Stimulated activated CD8-positive, alpha-beta memory T cell treated with anti-CD3 and anti-CD28 coated beads, Interleukin-15, amount 100 ng/mL, for 1 hour (primary cell): Measurements from ENCODE around the gene PRMT2.

Source experiments
- DNase-seq: peaks from one replicate; pipeline ENCODE4 v3.0.0-alpha.2; 2020; ENCODE audit warnings: low read depth

Gene PRMT2

DNA sequence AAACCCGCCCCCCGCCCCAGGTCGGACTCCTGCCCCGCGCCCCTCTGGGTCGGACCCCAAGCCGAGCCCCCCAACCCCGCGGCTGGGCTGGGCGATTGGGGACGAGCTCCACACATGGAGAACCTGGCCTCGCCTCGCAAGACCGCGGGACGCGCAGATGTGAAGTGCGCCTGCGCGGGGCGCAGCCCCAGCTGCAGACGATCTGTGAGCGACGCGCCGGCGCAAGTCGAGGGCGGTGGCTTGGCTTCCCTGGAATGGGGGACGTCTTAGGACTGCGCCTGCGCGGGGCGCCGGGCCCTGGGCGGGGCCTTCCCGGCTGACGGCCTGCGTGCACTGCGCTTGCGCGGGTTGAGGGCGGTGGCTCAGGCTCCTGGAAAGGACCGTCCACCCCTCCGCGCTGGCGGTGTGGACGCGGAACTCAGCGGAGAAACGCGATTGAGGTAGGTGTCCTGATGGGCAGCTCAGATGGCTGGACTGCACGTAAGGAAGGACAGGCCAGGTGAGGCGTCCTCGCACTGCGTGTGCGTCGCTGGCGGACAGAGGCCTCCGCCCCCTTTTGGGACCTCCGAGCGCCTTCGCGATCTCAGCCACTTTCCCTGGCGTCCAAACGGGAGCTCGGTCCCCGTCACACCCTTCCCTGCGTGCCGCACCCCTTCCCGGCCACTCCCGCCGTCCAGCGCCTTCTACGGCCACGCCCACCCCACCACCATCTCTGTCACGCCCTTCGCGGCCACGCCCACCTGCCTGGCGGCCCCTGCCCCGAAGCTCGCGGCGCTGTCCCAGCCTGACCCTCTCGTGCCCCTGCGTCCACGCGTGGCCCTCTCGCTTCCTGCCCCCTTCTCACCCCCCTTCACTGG lies at the start of gene PRMT2:
TSS of gene PRMT2 (plus strand) at position 351 of the 857 bp plus-strand sequence. CDS start 1,278 bp downstream, outside the sequence.
- peak; percentile 90 for DNase-seq

DNA sequence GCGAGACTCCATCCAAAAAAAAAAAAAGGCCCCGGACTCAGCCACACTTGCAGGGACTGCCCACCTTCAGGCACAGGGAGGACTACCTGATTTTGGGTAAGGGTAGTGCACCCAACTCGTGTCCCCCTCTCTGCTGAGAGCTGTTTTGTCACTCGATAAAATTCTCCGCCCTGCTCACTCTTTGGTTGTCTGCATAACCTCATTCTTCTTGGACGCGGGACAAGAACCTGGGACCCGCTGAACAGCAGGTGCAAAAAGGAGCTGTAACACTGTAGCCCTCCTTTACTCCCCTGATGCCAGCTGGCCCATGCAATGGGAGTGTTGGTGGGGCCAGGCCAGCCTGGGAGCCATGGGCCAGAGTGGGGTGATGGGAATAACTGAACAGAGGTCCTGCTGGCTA lies 41.2 kb upstream of the PRMT2 start:
- no peak for DNase-seq

DNA sequence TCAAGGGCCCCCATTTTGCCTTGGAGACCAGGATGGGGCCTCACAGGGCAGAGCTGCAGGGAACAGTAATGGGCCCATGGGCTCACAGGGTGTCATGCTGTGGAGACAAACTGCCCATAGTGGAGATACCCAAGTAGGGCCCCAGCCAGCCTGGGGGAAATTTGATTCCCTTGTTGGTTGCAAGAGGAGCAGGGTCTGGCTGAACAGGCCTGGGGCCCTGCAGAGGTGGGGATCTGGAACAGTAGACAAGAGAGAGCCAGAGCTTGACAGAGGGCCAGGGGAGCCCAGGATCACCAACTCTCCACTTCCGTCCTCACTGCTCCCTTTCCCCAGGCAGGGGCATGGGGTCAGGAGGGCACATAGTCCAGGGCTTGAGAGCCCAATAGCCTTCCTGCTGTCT lies 39.3 kb upstream of the PRMT2 start:
- no peak for DNase-seq

DNA sequence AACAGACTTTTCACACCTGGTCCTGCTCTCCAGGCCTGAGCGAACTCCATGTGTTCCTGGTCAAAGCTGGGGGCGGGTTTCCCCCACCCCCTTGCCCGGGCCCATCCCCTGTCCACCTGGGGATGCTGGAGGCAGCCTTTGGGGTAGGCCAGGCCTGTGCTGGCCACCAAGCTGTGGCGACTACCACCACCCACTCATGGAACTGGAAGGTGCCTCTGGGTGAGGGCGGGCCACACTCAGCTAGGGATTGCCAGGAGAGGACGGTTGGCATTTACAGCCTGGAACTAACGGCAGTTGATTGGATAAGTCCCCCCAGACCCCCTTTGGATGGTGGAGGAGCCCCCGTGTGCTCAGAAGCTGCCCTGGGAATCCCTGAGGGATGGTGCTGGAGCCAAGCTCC lies 38.4 kb upstream of the PRMT2 start:
- no peak for DNase-seq

DNA sequence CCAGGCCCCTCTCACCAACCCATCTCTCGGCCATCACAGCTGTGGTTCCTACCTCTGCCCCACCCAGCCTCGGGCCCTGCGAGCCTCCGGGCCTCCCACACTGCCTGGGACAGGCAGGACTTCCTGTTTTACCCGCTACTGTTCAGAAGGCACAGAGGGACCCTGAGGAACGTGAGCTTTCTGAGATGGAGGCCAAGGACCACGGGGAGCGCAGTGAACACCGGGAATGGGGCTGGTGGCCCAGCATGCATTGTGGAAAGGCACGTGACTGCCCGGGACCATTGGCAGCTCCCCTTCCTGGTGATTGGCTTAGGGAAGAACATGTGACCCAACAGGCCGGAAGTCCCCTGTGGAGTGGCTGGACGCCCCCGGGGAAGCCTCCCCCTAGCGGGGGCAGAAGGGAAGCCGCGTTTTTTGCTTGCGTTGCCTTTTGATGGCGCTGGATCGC lies 37.6 kb upstream of the PRMT2 start:
- no peak for DNase-seq

DNA sequence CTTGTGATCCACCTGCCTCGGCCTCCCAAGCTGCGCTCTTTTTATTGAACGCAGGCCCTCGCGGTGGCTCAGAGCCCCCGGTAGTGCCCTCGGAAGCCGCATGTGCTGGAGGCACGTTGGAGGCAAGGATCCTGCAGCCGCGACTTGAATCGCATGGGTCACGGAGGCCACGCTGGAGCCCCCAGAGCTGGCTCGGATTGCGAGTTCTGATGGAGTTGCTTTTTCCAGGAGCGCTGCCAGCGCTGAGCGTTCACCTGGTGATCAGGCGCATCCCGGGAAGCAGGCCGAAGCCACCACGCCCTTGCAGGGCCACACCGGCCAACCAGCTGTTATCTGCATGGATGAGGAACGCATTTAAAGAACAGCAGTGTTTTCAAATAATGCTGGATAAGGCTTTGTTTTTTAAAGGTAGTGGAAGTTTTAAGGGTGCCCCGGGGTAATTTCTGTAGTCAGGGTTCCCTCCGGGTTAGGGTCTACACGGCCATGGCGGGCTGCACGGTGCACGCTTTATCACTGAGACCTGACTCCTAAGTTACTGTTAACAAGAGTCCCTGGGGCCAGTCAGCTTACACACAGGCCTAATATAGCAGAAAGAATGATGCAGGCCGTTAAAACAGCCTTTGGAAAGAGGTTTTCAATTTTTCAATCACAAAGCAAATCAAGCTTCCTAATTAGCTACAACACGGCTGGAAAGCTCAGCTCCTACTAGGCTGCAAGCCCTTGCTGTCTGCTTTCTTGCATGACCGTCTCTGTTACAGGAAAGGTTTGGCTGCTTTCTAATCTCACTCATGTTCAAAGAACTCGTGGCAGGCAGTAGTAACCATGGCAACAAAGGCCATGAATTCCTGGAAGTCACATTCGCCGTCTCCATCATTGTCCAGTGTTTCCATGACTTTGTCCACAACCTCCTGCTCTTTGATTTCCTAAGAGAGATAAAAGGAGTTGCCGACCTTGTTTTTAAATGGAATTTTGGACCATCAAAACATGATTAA lies 36.6 kb upstream of the PRMT2 start:
- DNase-seq, result no peak

DNA sequence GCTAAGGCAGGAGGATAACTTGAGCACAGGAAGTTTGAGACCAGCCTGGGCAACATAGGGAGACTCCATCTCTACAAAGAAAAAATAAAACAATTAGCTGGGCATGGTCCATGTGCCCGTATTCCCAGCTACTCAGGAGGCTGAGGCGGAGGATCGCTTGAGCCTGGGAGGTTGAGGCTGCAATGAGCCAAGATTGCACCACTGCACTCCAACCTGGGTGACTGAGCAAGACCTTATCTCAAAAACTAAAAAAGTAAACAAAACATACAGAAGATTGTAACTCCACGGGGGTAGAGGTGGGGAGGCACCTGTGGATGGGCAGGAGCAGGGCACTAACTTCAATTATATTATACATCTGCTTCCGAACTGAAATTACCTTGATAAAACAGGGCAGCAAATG lies 35.2 kb upstream of the PRMT2 start:
- DNase-seq, result no peak

DNA sequence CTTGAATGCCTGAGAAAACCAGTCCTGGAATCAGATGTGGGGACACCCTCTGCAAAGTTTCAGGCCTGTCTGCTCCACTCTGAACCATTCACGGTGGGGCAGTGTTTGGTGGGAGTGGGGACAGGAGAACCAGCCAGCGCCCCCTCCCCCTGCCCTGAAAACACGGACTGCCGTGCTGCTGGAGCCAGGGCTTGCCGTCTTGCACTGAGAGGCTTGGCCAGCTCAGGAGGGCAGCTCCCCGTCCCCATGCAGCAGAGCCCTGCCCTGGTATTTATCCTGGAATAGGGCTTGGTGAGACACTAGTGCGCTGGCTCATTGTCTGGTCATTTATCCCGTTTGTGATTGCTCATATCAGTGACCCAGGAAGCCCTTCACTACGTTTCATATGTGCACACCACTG lies 34.5 kb upstream of the PRMT2 start:
- no peak for DNase-seq

DNA sequence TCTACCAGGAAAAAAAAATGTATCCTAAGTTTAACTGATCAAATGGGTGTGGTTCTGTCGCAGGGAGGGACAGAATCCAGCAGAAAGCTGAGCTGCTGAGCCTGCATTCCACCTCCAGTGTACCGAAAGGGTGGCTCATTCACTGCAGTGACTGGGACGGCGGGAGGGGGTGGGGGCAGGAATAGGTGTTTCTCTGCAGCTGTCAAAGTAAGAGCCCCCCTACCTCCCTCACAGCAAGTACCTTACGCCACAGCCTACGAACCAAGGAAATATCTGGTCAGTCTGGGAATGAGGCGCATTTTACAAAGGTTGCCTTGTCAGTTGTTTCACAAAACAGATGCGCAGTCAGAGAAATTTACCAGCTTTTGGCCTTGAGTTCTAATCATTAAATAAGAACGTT lies 32.2 kb upstream of the PRMT2 start:
- no peak for DNase-seq

DNA sequence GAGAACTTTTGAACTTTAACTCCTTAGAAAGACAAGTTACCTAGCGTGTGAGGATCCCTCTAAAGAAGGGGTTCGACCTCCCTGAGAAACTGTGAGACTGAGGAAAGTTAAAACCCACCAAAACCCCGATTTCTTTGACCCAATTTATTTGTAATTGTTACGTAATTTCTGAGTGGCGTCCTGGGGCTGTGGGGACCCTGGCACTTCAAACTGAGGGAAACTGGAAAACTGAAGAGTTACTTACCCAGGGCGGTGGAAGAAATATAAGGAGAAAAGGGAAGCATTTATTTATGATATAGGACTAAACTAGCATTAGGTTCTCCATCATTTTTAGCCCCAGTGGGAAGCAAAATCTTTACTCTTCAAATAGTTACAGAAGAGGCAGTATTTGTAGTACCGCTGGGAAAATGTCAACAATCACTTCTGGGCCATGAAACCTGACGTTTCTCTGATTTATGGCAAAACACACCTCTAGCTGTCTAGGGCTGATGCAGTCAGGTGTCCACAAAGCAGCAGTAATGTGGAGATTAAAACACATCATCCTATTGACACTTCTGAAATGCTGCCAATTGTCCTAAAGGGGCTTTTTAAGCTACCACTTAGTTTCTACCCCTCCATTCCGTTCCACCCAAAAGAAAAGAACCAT lies 31.0 kb upstream of the PRMT2 start:
- no peak for DNase-seq

DNA sequence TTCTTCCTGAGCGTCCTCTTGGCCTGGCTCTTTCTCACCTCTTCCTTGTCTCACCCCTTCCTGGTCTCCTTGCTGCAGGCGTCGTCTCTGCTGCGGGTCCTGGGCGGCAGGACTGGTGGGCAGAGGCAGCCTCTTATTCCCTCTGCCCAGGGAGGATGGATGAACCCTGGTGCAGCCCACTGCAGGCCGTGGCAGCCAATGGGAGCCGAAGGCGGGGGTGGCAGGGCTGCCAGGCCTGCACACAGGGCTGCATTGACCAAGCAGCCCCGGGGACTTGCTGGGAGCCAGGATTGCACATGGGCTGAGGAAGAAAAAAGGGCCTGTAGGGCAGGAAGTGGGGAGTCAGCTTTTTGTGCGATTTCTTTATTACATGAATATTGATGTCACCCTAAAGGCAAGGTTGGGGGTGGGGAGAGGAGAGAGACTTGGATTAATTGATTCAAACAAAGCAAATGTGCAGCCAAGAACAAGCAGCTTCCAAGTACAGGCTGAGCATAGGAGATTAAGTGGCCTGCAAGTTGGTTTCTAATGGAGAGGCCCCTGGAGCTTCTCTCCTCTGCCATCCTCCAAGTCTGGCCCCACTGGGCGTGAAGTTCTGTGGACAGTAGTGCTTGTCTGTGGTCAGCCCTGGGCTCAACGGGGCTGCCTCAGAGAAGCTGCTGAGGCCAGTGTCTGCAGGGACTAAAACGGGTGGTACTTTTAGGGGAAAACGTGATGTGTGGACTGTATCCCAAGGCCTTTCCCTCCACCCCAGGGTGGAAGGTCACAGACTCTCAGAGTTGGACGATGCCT lies 30.3 kb upstream of the PRMT2 start, which contains the start of gene S100B:
TSS of gene S100B (minus strand) at position 108 of the 792 bp plus-strand sequence. CDS start 2,667 bp downstream, outside the sequence.
- no peak for DNase-seq

DNA sequence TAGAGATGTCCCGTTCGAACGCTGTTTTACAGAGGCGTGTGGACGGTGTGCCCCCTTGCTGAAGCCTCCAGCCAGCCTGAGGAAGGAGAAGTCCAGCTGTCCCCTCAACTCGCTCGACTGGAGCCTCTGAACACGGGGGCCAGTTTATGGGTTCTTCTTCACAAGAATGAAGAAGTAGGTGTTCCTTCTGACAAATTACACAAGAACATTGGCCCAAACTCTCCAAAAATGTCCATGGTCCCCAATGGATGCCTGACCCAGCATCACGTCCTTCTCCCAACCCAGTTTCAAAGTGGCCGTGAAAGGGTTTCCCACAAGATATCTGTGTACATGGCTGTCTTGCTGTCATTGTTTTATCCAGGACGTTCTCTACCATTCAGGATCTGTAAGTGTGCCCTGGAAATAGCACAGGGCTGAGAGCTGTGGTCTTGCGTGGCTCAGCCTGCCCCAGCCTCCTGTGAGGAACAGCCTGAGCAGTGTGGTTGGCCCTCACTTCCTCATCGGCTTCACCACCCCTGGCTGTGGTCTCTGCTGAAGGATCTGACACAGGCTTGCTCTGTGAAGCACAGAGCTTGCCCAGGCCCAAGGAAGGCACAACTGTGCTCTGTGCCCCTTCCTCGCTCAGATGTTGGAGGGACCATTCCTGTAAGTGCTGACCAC lies 29.6 kb upstream of the PRMT2 start:
- peak; percentile 22 for DNase-seq

DNA sequence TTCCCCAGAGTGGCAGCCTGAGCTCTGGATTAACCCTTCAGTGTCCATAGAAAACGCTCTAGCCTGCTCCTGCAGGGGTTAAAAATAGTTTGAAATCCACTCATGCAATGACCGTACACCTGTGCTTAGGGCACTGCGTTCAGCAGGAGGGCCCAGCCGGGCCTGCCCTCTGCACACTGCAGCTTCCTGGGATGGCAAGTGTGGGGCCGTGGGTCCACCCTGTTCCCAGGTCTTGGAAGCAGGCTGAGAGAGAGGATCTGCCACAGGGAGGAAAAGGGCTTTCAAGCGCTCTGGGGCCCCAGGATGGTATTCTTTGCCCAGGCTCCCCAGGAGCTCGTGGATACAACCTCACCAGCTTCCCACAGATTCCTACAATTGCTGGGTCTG lies 29.1 kb upstream of the PRMT2 start:
- DNase-seq, result no peak

DNA sequence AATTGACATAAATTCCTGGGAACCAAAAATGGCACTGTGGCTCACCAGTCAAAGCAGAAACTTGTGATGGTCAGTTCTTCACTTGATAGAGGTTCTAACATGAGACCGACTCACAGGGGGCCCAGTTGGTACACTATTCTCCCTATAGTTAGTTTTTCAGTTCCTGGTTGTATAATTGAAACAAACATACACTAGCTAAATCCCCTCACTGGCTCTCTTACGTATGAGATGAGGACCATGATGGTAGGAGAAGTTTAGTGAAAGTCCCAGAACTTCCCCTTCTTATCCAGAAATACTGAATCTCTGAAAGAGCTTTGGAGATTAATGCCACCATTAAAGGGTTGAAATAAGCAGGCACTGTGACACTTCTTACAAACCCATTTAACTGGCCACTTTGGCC lies 27.8 kb upstream of the PRMT2 start:
- no peak for DNase-seq

DNA sequence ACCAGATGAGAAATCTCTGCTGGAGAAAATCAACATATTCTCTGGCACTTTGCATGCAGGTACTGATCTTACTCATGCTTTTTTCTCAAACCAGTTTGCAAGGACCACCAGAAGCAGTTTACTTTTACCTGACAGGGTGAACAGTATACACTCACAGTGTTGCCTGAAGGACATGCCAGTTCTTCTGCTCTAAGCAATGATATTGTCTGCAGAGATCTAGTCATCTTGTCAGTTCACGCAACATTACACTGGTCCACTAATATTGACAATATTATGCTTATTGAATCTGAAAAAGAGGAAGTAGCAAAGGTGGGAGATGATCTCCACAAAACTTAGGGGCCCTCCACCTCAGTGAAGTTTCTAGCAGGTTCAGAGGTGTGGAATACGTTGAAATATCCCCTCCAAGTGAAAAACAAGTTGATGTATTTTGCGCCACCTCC lies 26.8 kb upstream of the PRMT2 start:
- no peak for DNase-seq

DNA sequence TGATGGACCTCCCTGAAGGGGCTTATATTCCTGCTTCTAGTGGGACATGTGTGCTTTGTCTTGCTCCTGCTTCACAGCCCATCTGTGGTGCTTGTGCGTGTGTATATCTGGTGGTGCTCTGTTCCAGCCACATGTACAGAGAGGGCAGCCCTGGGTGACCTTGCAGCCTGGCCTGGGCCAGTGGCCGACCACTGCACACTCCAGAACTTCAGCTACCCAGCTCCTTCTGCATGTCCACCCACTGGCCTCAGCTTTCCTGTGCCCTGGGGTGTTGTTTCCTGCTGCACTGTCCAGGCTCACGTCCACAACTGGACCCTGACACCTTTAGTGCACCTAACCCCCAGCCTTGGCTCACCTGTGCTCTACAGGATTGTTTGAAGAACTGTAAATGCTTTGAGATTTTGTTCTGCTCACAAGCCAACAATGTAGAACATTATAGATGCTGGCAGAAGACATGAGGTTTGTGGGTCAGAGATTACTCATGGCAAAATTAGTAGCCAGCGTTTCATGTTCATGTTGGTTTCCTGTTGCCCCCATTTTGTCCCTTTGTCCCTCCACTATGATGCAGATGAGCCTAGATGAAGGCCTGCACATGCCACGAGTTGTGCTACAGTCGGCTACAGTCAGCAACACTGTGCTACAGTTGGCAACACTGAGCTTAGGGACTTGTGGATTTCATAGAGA lies 25.3 kb upstream of the PRMT2 start:
- no peak for DNase-seq

DNA sequence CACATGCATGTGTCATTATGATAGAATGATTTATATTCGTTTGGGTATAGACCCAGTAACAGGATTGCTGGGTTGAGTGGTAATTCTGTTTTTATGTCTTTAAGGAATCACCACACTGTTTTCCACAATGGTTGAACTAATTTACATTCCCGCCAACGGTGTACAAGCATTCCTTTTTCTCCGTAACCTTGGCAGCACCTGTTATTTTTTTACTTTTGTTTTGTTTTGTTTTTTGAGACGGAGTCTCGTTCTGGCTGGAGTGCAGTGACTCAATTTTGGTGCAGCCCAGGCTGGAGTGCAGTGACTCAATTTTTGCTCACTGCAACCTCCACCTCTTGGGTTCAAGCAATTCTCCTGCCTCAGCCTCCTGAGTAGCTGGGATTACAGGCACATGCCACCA lies 22.1 kb upstream of the PRMT2 start:
- no peak for DNase-seq

DNA sequence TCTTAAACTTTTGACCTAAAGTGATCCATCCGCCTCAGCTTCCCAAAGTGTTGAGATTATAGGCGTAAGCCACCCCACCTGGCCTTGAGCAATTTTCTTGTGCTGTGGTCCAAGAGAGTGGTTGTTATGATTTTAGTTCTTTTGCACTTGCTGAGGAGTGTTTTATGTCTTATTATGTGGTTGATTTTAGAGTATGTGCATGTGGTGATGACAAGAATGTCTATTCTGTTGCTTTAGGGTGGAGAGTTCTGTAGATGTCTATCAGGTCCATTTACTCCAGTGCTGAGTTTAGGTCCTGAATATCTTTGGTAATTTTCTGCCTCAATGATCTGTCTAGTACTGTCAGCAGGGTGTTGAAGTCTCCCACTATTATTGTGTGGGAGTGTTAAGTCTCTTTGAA lies 19.4 kb upstream of the PRMT2 start:
- DNase-seq, result no peak

DNA sequence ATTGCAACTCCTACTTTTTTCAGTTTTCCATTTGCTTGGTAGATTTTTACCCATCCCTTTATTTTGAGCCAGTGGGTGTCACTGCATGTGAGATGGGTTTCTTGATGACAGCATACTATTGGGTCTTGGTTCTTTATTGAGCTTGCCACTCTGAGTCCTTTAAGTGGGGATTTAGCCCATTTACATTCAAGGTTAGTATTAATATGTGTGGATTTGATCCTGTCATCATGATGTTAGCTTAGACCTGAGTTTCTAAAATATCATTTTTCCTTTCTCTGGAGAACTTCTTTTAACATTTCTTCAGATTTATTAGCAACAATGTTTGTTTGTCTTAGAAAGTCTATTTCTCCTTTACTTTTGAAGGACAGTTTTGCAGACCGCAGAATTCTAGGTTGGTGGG lies 18.8 kb upstream of the PRMT2 start:
- DNase-seq, result no peak
